GM21576 (cell line): ENCODE results near the gene VWA7.
"Not testable (repeated sequence)": the region's sequence is repeated elsewhere in the genome, so short reads cannot be mapped to it uniquely, and the experiment has no call there.

Experiments used
- ATAC-seq: cut with Tn5 transposase; IDR thresholded peaks from one replicate; pipeline ENCODE4 v1.9.1; 2021; ENCODE audit warnings: mild to moderate bottlenecking, moderate library complexity; ENCODE audit not compliant: unreplicated experiment

Gene VWA7

GRCh38 chr6:31776989-31777666 is at the start of gene VWA7:
Gene VWA7 (minus strand): TSS chr6:31777328. CDS start chr6:31776779, 549 bp downstream.
- ATAC-seq, result peak; percentile 69

- no peak for ATAC-seq
Observed at GRCh38 chr6:31826793-31827285, 49.7 kb upstream of the VWA7 start.

DNA sequence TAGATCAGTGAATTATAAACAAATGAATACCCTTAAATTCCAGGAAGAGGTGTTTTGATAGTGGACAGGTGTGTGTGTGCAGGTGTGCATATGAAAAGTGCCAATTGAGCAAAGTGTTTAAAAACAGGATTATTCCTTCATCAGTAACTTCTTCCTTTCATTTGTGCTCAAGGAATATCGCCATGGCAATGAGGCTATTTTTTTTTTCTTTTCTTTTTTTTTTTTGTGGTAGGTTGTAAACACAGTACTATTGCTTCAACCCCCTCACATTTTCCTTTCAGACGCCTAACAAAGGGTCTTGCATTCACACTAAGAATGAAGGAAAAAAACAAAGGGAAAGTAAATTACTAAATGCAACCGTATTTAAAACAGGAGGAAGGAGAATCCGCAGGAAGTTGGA is 48.4 kb upstream of the VWA7 start:
- ATAC-seq, result no peak

- ATAC-seq, result not testable (repeated sequence)
Observed at GRCh38 chr6:31823592-31824196, 46.6 kb upstream of the VWA7 start.

- ATAC-seq, result peak; percentile 40
Observed at GRCh38 chr6:31822036-31822821, 45.1 kb upstream of the VWA7 start.

GRCh38 chr6:31821301-31822035 is 44.3 kb upstream of the VWA7 start:
- no peak for ATAC-seq

DNA sequence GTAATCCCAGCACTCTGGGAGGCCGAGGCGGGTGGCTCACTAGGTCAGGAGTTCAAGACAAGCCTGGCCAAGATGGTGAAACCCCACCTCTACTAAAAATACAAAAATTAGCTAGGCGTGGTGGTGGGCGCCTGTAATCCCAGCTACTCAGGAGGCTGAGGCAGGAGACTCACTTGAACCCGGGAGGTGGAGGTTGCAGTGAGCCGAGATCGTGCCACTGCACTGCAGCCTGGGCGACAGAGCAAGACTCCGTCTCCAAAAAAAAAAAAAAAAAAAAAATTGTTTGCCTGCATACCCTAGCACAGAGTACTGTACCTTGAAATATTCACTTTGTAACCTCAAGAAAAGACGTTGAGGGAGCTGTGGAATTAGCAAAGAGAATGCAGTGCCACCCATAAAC is 43.3 kb upstream of the VWA7 start:
- ATAC-seq, result not testable (repeated sequence)

DNA sequence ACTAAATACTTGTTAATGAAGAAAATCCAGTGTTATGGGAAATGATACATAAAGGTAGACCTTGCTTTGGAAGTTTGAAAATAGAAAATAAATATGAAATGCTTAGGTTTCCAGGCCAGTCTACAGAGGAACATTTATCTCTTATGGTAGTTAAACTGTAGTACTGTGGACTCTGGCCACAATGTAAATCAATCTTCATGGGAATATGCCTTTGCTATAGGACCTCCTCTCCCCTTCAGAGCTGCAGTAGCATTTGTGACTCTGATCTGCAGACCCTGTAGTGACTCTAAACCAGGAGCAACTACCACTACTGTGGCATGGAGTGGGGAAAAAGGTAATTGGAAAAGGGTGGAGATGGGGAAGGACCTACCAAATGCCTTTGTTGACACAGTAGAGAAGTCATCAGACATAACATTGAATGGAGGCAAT is 42.8 kb upstream of the VWA7 start:
- ATAC-seq, result no peak

GRCh38 chr6:31817929-31818511 is 40.9 kb upstream of the VWA7 start:
- not testable (repeated sequence) for ATAC-seq

DNA sequence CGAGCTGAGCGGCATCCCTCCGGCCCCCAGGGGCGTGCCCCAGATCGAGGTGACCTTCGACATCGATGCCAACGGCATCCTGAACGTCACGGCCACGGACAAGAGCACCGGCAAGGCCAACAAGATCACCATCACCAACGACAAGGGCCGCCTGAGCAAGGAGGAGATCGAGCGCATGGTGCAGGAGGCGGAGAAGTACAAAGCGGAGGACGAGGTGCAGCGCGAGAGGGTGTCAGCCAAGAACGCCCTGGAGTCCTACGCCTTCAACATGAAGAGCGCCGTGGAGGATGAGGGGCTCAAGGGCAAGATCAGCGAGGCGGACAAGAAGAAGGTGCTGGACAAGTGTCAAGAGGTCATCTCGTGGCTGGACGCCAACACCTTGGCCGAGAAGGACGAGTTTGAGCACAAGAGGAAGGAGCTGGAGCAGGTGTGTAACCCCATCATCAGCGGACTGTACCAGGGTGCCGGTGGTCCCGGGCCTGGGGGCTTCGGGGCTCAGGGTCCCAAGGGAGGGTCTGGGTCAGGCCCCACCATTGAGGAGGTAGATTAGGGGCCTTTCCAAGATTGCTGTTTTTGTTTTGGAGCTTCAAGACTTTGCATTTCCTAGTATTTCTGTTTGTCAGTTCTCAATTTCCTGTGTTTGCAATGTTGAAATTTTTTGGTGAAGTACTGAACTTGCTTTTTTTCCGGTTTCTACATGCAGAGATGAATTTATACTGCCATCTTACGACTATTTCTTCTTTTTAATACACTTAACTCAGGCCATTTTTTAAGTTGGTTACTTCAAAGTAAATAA is 40.2 kb upstream of the VWA7 start:
- ATAC-seq, result not testable (repeated sequence)

- ATAC-seq, result no peak
Observed at GRCh38 chr6:31815025-31815838, 38.1 kb upstream of the VWA7 start, which contains the start of the genes HSPA1A and HSPA1L. Gene HSPA1A (plus strand): TSS chr6:31815543. CDS start chr6:31815757, 214 bp downstream. Gene HSPA1L (minus strand): TSS chr6:31815283. CDS start chr6:31811972, 3,311 bp downstream.

GRCh38 chr6:31814677-31815024 is 37.5 kb upstream of the VWA7 start:
- no peak for ATAC-seq

DNA sequence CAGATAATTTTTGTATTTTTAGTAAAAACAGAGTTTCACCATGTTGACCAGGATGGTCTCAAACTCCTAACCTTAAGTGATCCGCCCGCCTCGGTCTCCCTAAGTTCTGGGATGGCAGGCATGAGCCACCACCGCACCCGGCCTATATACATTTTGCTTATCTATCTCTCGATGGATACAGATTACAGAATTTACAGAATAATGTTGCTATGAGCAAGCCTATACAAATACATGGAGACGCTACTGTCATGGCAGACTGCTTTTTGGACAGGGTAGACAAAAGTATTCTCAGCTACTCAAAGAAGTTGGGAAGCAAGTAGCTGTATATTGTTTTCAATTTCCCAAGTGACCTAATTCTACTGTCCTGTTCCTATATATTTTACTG is 36.3 kb upstream of the VWA7 start:
- ATAC-seq, result no peak

DNA sequence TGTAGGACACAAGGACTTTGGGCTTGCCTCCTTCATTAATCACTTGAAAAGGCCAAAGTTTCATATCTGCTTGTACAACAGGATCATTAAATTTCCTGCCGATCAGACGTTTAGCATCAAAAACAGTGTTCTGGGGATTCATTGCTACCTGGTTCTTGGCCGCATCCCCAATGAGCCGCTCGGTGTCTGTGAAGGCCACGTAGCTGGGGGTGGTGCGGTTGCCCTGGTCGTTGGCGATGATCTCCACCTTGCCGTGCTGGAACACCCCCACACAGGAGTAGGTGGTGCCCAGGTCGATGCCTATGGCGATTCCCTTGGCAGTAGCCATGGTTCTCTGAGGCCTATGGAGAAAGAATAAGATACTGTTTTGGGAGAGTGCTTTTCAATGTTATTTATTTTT is 34.5 kb upstream of the VWA7 start:
- ATAC-seq, result no peak

DNA sequence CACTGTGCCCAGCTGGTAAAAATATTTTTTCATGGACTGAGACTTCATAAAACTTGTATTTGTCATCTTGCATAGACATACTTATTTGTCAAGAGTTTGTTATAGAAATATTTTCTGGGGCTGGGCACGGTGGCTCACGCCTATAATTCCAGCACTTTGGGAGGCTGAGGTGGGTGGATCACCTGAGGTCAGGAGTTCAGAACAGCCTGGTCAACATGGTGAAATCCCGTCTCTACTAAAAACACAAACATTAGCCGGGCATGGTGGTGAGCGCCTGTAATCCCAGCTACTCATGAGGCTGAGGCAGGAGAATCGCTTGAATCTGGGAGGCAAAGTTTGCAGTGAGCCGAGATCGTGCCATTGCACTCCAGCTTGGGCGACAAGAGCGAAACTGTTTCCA is 31.5 kb upstream of the VWA7 start:
- not testable (repeated sequence) for ATAC-seq

DNA sequence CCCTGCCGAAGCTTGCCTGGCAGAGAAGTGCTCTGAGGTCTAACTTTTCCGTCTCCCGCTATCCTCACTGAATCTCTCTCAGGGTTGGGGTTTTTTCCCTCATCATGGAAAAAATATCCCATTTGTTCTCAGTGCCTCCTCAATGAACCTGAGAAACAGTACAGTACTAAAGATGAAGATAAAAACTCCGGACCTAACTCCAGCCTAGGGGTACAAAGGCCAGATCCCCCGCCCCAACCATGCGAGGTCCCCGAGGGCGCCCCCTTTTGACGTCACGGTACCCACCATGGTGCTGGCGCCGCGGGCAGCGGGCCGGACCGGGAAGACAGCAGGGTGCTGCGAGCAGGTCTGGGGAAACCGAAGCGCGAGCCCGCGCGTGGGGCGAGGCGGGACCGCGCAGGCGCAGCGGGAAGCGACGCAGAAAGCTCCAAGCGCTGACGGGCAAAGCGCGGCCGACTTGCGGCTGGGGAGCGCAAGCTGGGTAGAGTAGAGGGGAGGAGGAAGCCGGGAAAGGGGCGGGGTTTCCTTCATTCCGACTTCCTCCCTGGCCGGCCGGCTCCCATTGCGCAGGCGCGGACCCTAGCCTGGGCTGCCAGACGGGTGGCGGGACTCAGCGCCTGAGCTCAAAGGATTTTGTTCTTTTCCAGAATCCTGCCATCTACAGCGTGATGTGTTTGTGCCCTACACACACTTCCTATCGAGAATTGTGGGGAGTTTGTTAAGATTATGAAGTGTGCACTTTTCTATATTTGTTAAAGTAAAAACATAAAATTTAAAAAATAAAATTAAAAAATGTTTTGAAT is 29.5 kb upstream of the VWA7 start, which contains the start of gene LSM2:
Gene LSM2, minus strand, starts transcription at position 497 of the 803 bp plus-strand sequence. Its CDS starts 209 bp downstream, at position 288.
- ATAC-seq, result peak; percentile 78

- peak; percentile 7 for ATAC-seq
Observed at GRCh38 chr6:31805939-31806469, 28.9 kb upstream of the VWA7 start.
